COLO668 (cell line): Measurements from ENCODE around the gene SEPHS2.
A peak's percentile ranks its signal among the peaks of the same experiment; 100 is the strongest.
"Not testable (repeated sequence)": the region's sequence is repeated elsewhere in the genome, so short reads cannot be mapped to it uniquely, and the experiment has no call there.

Experiments used
- DNase-seq: peaks from one replicate; lab custom pipeline; 2025; ENCODE audit not compliant: unreplicated experiment; lab: John Stamatoyannopoulos, UW

The SEPHS2 gene

GRCh38 chr16:30445408-30446202 lies at the start of gene SEPHS2:
TSS of gene SEPHS2 (minus strand) at chr16:30445874. CDS start at chr16:30445727, 147 bp downstream.
- DNase-seq = peak; percentile 95

- DNase-seq = no peak
Measured at GRCh38 chr16:30494709-30495108, 49.0 kb upstream of the SEPHS2 start.

- DNase-seq = no peak
Measured at GRCh38 chr16:30493941-30494488, 48.3 kb upstream of the SEPHS2 start.

- DNase-seq = no peak
Measured at GRCh38 chr16:30491744-30492308, 46.2 kb upstream of the SEPHS2 start.

- no peak for DNase-seq
Measured at GRCh38 chr16:30491229-30491628, 45.6 kb upstream of the SEPHS2 start.

GRCh38 chr16:30490210-30490609 lies 44.5 kb upstream of the SEPHS2 start:
- no peak for DNase-seq

GRCh38 chr16:30488764-30489605 lies 43.3 kb upstream of the SEPHS2 start:
- no peak for DNase-seq

GRCh38 chr16:30485818-30486436 lies 40.3 kb upstream of the SEPHS2 start:
- DNase-seq = no peak

GRCh38 chr16:30484887-30485286 lies 39.2 kb upstream of the SEPHS2 start:
- no peak for DNase-seq

GRCh38 chr16:30482366-30482765 lies 36.7 kb upstream of the SEPHS2 start:
- DNase-seq = no peak

- no peak for DNase-seq
Measured at GRCh38 chr16:30481381-30481780, 35.7 kb upstream of the SEPHS2 start.

GRCh38 chr16:30478766-30479478 lies 33.2 kb upstream of the SEPHS2 start:
- no peak for DNase-seq

GRCh38 chr16:30477773-30478172 lies 32.1 kb upstream of the SEPHS2 start:
- not testable (repeated sequence) for DNase-seq

- no peak for DNase-seq
Measured at GRCh38 chr16:30476991-30477390, 31.3 kb upstream of the SEPHS2 start.

GRCh38 chr16:30474684-30475083 lies 29.0 kb upstream of the SEPHS2 start:
- DNase-seq = no peak

GRCh38 chr16:30474074-30474452 lies 28.4 kb upstream of the SEPHS2 start:
- no peak for DNase-seq

- no peak for DNase-seq
Measured at GRCh38 chr16:30473231-30474073, 27.8 kb upstream of the SEPHS2 start.

- DNase-seq = no peak
Measured at GRCh38 chr16:30472328-30472942, 26.8 kb upstream of the SEPHS2 start, which contains the start of gene ITGAL. TSS of gene ITGAL (plus strand) at chr16:30472742. CDS start at chr16:30472838, 96 bp downstream.

GRCh38 chr16:30470632-30470995 lies 24.9 kb upstream of the SEPHS2 start:
- no peak for DNase-seq
